A549 treated with AZD2906 at 1 μM for 4 hours (cell line): ENCODE measurements around the gene HACE1. TPM values are rescaled to one million over a fixed set of nuclear protein-coding genes. Genes with fewer than 3 reads are reported as not detected.

Source experiments
- total RNA-seq: library from RNA; stranded (reverse); fragments of 200-300 nt; extraction: Qiagen RNA extraction; gene quantifications from 5 replicates; pipeline ENCODE4 v1.2.3, GENCODE V29; 2022

HACE1 gene
- 1.9 to 3.3 TPM (median 2.9 TPM) in 5 replicates for total RNA-seq

GRCh38 chr6:104859225-104860146, at the start of gene HACE1:
TSS of gene HACE1 (minus strand) at chr6:104859919. CDS start at chr6:104859642, 277 bp downstream.

Other genes with a start within 250 kb of the HACE1 start
- gene LIN28B, start 97.2 kb upstream of the HACE1 start, total RNA-seq: 1.0 to 1.4 TPM (median 1.3 TPM) in 5 replicates